ENCODE results near the gene TGFBR1. TPM values are rescaled to one million over a fixed set of nuclear protein-coding genes. Genes with fewer than 3 reads are reported as not detected.

Gene TGFBR1
- total RNA-seq, 1 donor from 2014 or later, result 78.8 TPM

- ATAC-seq (no peak), DNase-seq (no peak)
- Histone ChIP-seq H3K36me3 (no peaks in the 10 kb centered on the region), H3K27me3 (ENCODE audit: low read depth) (no peaks in the 10 kb centered on the region), H3K4me1 (peaks cover 13% of the 10 kb centered on the region), H3K4me3 (no peak overlapping the region), H3K9me3 (no peaks in the 10 kb centered on the region), H3K27ac (no peak overlapping the region)
- no peak for TF ChIP-seq CTCF (IDR thresholded peaks at IDR 0.05)
- intact Hi-C loops (cut with DNase I), result no loop called here
These were observed 76.7 kb downstream of the TGFBR1 start for GRCh38 chr9:99181621-99182020.

- Histone ChIP-seq H3K4me3 (no peak overlapping the region), H3K9me3 (no peaks in the 10 kb centered on the region), H3K4me1 (peaks cover 13% of the 10 kb centered on the region), H3K27ac (no peak overlapping the region), H3K27me3 (ENCODE audit: low read depth) (no peaks in the 10 kb centered on the region), H3K36me3 (no peaks in the 10 kb centered on the region)
- no peak for DNase-seq
- intact Hi-C loops (cut with DNase I), result no loop called here
- TF ChIP-seq CTCF (IDR thresholded peaks at IDR 0.05), result no peak
- no peak for ATAC-seq
These were observed 77.4 kb downstream of the TGFBR1 start for GRCh38 chr9:99182356-99182755.

GRCh38 chr9:99183616-99184015 lies 78.7 kb downstream of the TGFBR1 start:
- ATAC-seq, result no peak
- Histone ChIP-seq H3K4me1 (peaks cover 13% of the 10 kb centered on the region), H3K27me3 (ENCODE audit: low read depth) (no peaks in the 10 kb centered on the region), H3K36me3 (no peaks in the 10 kb centered on the region), H3K27ac (no peak overlapping the region), H3K9me3 (no peaks in the 10 kb centered on the region), H3K4me3 (no peak overlapping the region)
- no peak for TF ChIP-seq CTCF (IDR thresholded peaks at IDR 0.05)
- DNase-seq, result no peak
- intact Hi-C loops (cut with DNase I), result no loop called here

GRCh38 chr9:99184110-99184474 lies 79.2 kb downstream of the TGFBR1 start:
- Histone ChIP-seq H3K4me1 (peaks cover 13% of the 10 kb centered on the region), H3K27me3 (ENCODE audit: low read depth) (no peaks in the 10 kb centered on the region), H3K9me3 (no peaks in the 10 kb centered on the region), H3K4me3 (no peak overlapping the region), H3K27ac (no peak overlapping the region), H3K36me3 (no peaks in the 10 kb centered on the region)
- DNase-seq (peak; percentile 53), ATAC-seq (peak; percentile 9 to 35)
- intact Hi-C loops (cut with DNase I), result no loop called here
- TF ChIP-seq CTCF (IDR thresholded peaks at IDR 0.05), result no peak

- H3K9me3 ChIP-seq, result no peaks in the 10 kb centered on the region
- ATAC-seq (peak; percentile 91 to 93), DNase-seq (peak; percentile 84)
- no peaks in the 10 kb centered on the region for H3K36me3 ChIP-seq
- peak; percentile 97 for TF ChIP-seq CTCF (IDR thresholded peaks at IDR 0.05)
- H3K4me3 ChIP-seq, result peak overlapping the region; percentile 36
- peaks cover 13% of the 10 kb centered on the region for H3K4me1 ChIP-seq
- H3K27ac ChIP-seq, result no peak overlapping the region
- no peaks in the 10 kb centered on the region for H3K27me3 ChIP-seq (ENCODE audit: low read depth)
- intact Hi-C loops (cut with DNase I), result no loop called here
These were observed 79.8 kb downstream of the TGFBR1 start for GRCh38 chr9:99184475-99185347.
